ENCODE results near the gene ECT2L.

The ECT2L gene

GRCh38 chr6:138769102-138769676 is 26.7 kb upstream of the ECT2L start:
- Histone ChIP-seq H3K4me1 (ENCODE audit: insufficient read depth, poor library complexity, severe bottlenecking) (no peaks in the 10 kb centered on the region), H3K27ac (ENCODE audit: poor library complexity, severe bottlenecking) (no peak overlapping the region), H3K4me3 (ENCODE audit: severe bottlenecking) (no peak overlapping the region), H3K27me3 (ENCODE audit: insufficient read depth, poor library complexity, severe bottlenecking) (no peaks in the 10 kb centered on the region), H3K9me3 (ENCODE audit: severe bottlenecking) (no peaks in the 10 kb centered on the region), H3K36me3 (ENCODE audit: low read depth) (no peaks in the 10 kb centered on the region)
- DNase-seq (ENCODE audit: low spot score) (no peak), ATAC-seq (ENCODE audit: low read depth) (no peak)
- TF ChIP-seq, protein P1, sequence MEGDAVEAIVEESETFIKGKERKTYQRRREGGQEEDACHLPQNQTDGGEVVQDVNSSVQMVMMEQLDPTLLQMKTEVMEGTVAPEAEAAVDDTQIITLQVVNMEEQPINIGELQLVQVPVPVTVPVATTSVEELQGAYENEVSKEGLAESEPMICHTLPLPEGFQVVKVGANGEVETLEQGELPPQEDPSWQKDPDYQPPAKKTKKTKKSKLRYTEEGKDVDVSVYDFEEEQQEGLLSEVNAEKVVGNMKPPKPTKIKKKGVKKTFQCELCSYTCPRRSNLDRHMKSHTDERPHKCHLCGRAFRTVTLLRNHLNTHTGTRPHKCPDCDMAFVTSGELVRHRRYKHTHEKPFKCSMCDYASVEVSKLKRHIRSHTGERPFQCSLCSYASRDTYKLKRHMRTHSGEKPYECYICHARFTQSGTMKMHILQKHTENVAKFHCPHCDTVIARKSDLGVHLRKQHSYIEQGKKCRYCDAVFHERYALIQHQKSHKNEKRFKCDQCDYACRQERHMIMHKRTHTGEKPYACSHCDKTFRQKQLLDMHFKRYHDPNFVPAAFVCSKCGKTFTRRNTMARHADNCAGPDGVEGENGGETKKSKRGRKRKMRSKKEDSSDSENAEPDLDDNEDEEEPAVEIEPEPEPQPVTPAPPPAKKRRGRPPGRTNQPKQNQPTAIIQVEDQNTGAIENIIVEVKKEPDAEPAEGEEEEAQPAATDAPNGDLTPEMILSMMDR (IDR thresholded peaks at IDR 0.05; ENCODE audit: poor library complexity, severe bottlenecking), result no peak

GRCh38 chr6:138772596-138773176 is 23.2 kb upstream of the ECT2L start:
- no peaks in the 10 kb centered on the region for H3K9me3 ChIP-seq (ENCODE audit: severe bottlenecking)
- TF ChIP-seq, protein P1 (IDR thresholded peaks at IDR 0.05; ENCODE audit: poor library complexity, severe bottlenecking), result no peak
- peak overlapping the region; percentile 82 for H3K4me3 ChIP-seq (ENCODE audit: severe bottlenecking)
- no peaks in the 10 kb centered on the region for H3K4me1 ChIP-seq (ENCODE audit: insufficient read depth, poor library complexity, severe bottlenecking)
- ATAC-seq (ENCODE audit: low read depth) (peak; percentile 7; the same call in 2 of the 3 replicates), DNase-seq (ENCODE audit: low spot score) (no peak)
- H3K27ac ChIP-seq (ENCODE audit: poor library complexity, severe bottlenecking), result peak overlapping the region; percentile 71
- no peaks in the 10 kb centered on the region for H3K27me3 ChIP-seq (ENCODE audit: insufficient read depth, poor library complexity, severe bottlenecking)
- 0 out of 2 replicates have a peak, but pooled peaks cover 5% of the 10 kb centered on the region for H3K36me3 ChIP-seq (ENCODE audit: low read depth)

DNA sequence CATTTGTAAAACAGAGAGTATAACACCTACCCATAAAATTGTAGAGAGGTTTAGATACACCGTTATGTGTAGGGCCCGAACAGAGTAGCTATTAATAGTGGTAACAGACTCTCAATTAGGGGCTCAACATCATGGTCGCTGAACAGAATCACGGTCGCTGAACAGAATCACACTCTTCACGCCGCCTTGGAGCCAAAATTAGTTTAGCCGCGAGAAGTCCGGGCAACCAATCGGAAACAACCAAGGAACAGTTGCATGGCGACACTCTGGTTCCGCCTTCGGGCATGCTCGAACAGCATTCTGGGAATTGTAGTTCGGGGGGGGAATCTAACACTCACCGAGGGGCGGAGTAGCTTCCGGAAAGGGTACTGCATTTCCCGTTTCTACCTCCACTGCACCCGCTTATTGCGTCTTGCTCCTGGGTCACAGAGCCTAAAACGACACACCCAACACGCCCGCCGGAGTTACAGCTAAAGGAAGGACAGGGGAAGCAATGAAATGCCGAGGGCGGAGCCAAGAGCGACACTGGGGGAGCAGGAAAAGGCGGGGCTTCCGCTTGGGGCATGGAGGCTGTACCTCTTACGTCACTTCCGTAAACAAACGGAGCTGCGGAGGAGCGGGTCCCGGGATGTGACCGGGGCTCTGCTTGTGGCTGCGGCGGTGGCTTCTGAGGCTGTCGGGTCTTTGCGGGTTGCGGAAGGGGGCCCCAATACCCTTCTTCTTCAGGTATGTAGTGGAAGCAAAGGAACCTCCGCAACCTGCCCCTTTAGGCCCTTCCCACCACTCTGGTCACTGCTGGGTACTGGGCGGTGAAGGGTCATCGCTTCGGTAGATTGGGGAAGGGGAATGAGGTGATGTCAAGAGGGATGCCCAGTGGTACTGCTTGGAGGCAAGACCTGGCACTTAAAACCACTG is 22.5 kb upstream of the ECT2L start, which contains the start of gene CCDC28A:
TSS of gene CCDC28A (plus strand) at position 593 of the 915 bp plus-strand sequence. CDS start 2,352 bp downstream, outside the sequence.
- H3K27me3 ChIP-seq (ENCODE audit: insufficient read depth, poor library complexity, severe bottlenecking), result no peaks in the 10 kb centered on the region
- no peaks in the 10 kb centered on the region for H3K9me3 ChIP-seq (ENCODE audit: severe bottlenecking)
- peak within 1 kb of the TSS; percentile 71 for H3K27ac ChIP-seq (ENCODE audit: poor library complexity, severe bottlenecking)
- peak; percentile 91 for DNase-seq (ENCODE audit: low spot score)
- TF ChIP-seq, protein P1 (IDR thresholded peaks at IDR 0.05; ENCODE audit: poor library complexity, severe bottlenecking), result no peak
- H3K4me3 ChIP-seq (ENCODE audit: severe bottlenecking), result peak within 1 kb of the TSS; percentile 82
- no peaks in the 10 kb centered on the region for H3K4me1 ChIP-seq (ENCODE audit: insufficient read depth, poor library complexity, severe bottlenecking)
- peak; percentile 87 for ATAC-seq (ENCODE audit: low read depth)
- 0 out of 2 replicates have a peak, but pooled peaks cover 5% of the 10 kb centered on the region for H3K36me3 ChIP-seq (ENCODE audit: low read depth)

- TF ChIP-seq, protein P1 (IDR thresholded peaks at IDR 0.05; ENCODE audit: poor library complexity, severe bottlenecking), result no peak
- H3K27ac ChIP-seq (ENCODE audit: poor library complexity, severe bottlenecking), result no peak overlapping the region
Measured at GRCh38 chr6:138774370-138774769, 21.5 kb upstream of the ECT2L start.

More at GRCh38 chr6:138774370-138774769, 21.5 kb upstream of the ECT2L start:
- Histone ChIP-seq H3K4me1 (ENCODE audit: insufficient read depth, poor library complexity, severe bottlenecking) (no peaks in the 10 kb centered on the region), H3K36me3 (ENCODE audit: low read depth) (0 out of 2 replicates have a peak, but pooled peaks cover 5% of the 10 kb centered on the region), H3K27me3 (ENCODE audit: insufficient read depth, poor library complexity, severe bottlenecking) (no peaks in the 10 kb centered on the region), H3K9me3 (ENCODE audit: severe bottlenecking) (no peaks in the 10 kb centered on the region), H3K4me3 (ENCODE audit: severe bottlenecking) (peak overlapping the region; percentile 82)
- ATAC-seq (ENCODE audit: low read depth), result no peak
- DNase-seq (ENCODE audit: low spot score), result no peak

Measured in RWPE2 (cell line).